ENCODE data around the gene TSPAN14. TPM values are rescaled to one million over a fixed set of nuclear protein-coding genes. Genes with fewer than 3 reads are reported as not detected.

TSPAN14 gene
- 45.4 and 50.4 TPM in 2 replicates for total RNA-seq

DNA sequence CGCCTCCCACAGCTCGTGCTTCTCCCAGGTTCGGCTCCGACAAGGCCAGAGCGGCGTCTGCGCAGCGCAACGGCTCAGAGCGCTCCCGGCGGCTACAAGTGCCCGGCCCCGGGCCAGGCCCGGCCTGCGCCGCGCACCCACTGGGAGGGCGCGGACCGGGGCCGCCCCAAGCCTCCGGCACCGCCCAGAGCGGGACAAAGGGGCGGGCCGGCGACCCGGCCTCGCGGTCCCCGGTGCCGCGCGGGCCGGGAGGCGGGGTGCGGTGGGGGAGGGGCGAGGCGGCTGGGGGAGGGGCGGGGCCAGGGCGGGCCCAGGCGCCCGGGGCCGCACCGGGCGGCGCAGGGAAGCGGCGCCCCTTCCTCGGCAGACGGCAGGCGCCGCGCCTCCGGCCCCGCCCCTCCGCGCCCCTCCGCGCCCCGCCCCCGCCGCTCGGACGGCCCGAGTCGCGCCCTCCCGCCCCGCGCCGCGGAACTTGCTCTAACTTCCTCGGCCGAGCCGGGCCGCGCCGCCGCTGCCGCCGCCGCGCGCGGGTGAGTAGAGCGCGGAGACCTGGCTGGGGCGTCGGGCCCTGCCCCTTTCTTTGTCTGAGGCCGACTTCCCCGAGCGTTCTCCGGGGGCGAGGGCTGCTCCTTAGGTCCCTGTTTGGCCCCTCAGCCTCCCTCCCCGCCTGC, at the start of gene TSPAN14:
Gene TSPAN14 (plus strand): TSS at position 469 of the 671 bp plus-strand sequence. CDS start 34,924 bp downstream, outside the sequence.

DNA sequence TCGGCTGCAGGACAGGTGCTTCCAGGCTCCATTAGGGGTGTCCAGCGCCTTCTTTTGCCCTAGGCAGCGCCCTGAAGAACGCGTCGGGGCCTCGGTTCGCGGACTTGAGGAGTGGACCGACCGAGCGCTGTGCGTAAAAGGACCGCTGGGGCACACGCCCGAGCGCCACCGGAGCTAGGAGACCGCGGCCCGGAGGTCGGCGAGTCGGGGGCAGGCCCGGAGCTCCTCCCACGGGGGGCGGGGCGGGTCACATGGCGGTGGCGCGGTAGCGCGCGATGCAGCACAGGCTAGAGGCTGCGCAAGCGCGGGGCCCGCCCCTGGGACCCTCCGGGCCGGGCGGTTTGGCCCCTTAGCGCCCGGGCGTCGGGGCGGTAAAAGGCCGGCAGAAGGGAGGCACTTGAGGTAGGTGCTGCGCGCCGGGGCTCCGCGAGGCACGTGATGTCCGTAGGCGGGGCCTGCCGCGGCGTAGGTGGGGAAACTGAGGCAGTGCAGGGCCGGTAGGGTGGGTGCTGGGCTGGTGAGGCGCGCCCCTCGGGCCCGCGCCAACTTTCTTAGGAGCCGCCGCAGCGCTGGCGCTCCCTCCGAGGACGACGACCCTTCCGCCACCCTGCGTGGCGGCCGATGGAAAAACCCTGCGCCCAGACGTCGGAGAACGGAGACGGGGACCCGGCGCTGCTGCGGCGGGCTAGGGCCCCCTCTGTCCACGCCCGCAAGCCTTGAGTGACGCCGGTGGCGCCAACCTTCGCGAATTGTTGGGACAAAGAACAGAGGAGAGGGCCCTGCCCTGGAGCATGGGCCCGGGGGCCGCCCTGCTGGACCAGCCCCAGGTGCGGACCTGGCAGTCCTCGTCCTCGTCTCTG, 45.6 kb upstream of the TSPAN14 start, which contains the start of gene PRXL2A:
Gene PRXL2A (plus strand): TSS at position 310 of the 860 bp plus-strand sequence. CDS start 11,917 bp downstream, outside the sequence.

DNA sequence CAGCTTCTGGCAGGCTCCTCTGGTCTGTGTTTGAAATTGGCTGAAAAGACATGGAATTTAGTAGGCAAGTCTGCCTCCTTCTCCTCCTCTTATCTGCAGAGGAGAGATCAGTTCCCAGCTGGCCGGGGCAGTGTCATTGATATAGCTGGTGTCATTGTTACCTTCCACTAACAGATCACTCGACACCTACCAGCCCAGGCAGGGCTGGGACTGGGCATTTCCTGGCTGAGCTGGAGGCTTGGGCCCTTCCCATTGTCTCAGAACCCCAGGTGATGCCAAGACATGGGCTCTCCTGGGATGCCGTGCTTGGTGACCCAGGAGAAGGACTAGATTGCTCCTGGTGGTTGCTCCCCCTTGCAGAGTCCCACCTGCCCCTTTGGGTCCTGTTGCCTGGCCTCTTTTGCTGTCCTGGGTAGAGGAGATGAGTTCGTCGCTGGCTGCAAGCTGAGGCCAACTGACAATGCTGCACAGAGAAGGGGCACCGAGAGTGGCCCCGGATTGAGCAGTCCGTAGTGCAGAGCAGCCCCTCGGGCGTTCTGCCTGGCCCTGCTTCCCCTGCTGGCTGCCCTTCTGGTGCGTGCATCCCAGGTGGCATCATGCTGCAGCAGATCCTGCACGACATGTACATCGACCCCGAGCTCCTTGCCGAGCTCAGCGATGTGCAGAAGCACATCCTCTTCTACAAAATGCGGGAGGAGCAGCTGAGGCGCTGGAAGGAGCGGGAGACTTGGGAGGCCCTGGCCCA, 83.8 kb downstream of the TSPAN14 start, which contains the start of gene SH2D4B:
Gene SH2D4B (plus strand): TSS at position 167 of the 745 bp plus-strand sequence. CDS start 430 bp downstream, at position 597.

Other genes with a start within 250 kb of the TSPAN14 start
- gene ANXA11, start 248.8 kb upstream of the TSPAN14 start, total RNA-seq = 78.6 and 81.7 TPM in 2 replicates
- gene MAT1A, start 164.7 kb upstream of the TSPAN14 start, total RNA-seq = not detected in 2 replicates
- not detected in 2 replicates for gene DYDC1, start 97.6 kb upstream of the TSPAN14 start, total RNA-seq
- gene DYDC2, start 97.5 kb upstream of the TSPAN14 start, total RNA-seq = 0.08 TPM in 1 of 2 replicates, not detected in the other
- 34.5 and 39.3 TPM in 2 replicates for gene PRXL2A, start 45.8 kb upstream of the TSPAN14 start, total RNA-seq
- not detected in 2 replicates for gene SH2D4B, start 83.6 kb downstream of the TSPAN14 start, total RNA-seq